Sigmoid colon (tissue), 4 donors: ENCODE results near the gene NFKB2.

ENCODE experiments used
- CTCF ChIP-seq, 4 experiments: fragments of 450-650 bp in 3 of 4; fragments of 200-600 bp in 1 of 4; IDR thresholded peaks; one replicate each; pipeline ENCODE4 v1.5.1; 2016 to 2019; ENCODE audit warnings: antibody characterized with exemption in 4 of 4, mild to moderate bottlenecking in 3 of 4, moderate library complexity in 2 of 4
- EP300 ChIP-seq, 4 donors: sonication (generic); formaldehyde crosslinking; IDR thresholded peaks; one replicate each; pipeline ENCODE4 v1.6.1; 2017; ENCODE audit warnings: antibody characterized with exemption in 4 of 4
- POLR2A ChIP-seq, 2 donors: fragments of 450-650 bp; IDR thresholded peaks; one replicate each; pipeline ENCODE4 v1.6.1; 2016; ENCODE audit warnings: antibody characterized with exemption in 2 of 2, mild to moderate bottlenecking in 2 of 2, moderate library complexity in 2 of 2
- POLR2AphosphoS5 ChIP-seq, 4 donors: sonication (generic); formaldehyde crosslinking; IDR thresholded peaks; one replicate each; pipeline ENCODE4 v1.6.1; 2017; ENCODE audit warnings: antibody characterized with exemption in 4 of 4

GRCh38 chr10:102368077-102368476 is 27.4 kb upstream of the NFKB2 start:
- TF ChIP-seq POLR2AphosphoS5 (IDR thresholded peaks at IDR 0.05) (no peak), CTCF (IDR thresholded peaks at IDR 0.05) (no peak), POLR2A (IDR thresholded peaks at IDR 0.05) (no peak), EP300 (IDR thresholded peaks at IDR 0.05) (no peak)
